Right renal cortex interstitium (tissue), 3 donors: ENCODE data around the gene SEC14L1. TPM values are rescaled to one million over a fixed set of nuclear protein-coding genes. Genes with fewer than 3 reads are reported as not detected.
A peak's percentile ranks its signal among the peaks of the same experiment; 100 is the strongest.
"Not testable (repeated sequence)": the region's sequence is repeated elsewhere in the genome, so short reads cannot be mapped to it uniquely, and the experiment has no call there.

Experiments used
- DNase-seq, 3 donors: peaks; one replicate each; pipeline ENCODE4 v3.0.0-alpha.2; 2013; ENCODE audit warnings: low read depth in 3 of 3, low spot score in 2 of 3
- polyA plus RNA-seq, 3 donors: library from polyadenylated mRNA; unstranded; fragments of 120-200 nt; gene quantifications; one replicate each; pipeline ENCODE4 v1.2.1, GENCODE V29; 2013; ENCODE audit not compliant: insufficient read length in 3 of 3

The SEC14L1 gene
- 100 to 1,000 TPM in 1 of 3 donors, 10 to 100 TPM in 2; 92.5 to 101 (median 97.3) TPM for polyA plus RNA-seq

DNA sequence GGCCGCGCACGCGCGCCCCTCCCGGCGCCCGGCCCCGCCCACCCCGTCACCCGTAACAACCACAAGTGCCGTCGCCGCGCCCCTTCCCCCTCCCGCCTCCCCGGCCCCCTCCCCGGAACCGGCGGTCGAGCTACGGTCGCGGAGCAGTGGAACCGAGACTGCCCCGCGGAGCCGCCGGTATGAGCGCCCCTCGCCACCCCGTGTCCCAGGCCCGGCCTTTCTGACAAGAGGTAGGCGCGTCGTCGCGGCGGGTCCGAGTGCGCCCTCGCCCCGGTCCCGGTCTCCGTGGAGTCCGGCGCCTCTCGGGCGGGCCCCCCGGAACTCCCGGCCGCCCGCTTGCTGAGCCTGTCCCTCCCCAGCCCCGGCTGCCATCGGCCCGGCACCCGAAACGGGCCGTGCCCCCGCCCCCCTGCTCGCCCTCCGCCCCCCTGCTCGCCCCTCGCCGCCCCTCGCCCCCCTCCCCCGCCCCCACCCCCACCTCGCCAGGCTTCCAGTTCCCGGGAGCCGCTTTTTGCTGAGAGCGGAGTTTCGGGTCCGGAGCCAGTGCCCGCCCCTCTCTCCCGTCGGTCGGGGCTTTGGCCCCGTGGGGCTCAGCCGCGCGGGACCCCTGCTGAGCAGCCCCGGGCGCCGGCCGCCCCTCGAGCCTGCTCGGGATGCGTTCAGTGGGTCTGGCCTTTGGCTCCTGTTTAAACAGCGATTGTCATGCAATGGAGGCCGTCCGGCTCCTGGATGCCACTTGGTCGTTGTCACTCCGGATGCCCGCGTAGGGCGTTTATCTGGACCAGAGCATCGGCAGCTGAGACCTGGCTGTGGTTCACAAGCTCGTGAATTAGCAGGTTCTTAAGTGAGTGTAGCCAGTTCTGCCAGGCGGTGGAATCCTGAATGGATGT, at the start of gene SEC14L1:
TSS of gene SEC14L1 (plus strand) at position 92 of the 890 bp plus-strand sequence. CDS start 2,628 bp downstream, outside the sequence.
- no peak for DNase-seq

GRCh38 chr17:77092025-77092424, 48.7 kb upstream of the SEC14L1 start:
- DNase-seq: no peak

GRCh38 chr17:77095461-77095860, 45.3 kb upstream of the SEC14L1 start:
- no peak for DNase-seq

- no peak for DNase-seq
Observed at GRCh38 chr17:77096570-77097214, 44.1 kb upstream of the SEC14L1 start.

GRCh38 chr17:77097631-77098180, 43.1 kb upstream of the SEC14L1 start:
- no peak for DNase-seq

GRCh38 chr17:77098884-77099545, 41.8 kb upstream of the SEC14L1 start:
- DNase-seq: no peak

DNA sequence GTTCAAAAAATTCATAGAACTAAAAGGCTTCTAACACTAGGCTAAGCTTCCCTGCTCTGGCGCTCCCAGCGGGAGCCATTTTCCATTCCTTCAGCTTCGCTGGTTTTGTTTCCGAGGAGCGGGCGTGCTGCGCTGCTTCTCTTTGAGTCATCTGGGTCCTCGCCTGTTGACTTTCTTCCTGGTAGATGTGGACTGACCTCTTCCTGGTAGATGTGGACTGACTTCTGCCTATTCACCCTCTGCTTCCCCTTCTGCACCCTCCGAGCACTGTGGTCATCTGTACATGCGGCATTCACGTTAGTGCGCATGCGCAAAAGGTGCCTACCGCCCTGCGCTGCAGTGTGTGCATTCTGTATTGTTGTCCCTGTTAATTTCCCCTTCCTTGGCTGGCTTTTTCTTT, 40.8 kb upstream of the SEC14L1 start:
- DNase-seq: no peak

DNA sequence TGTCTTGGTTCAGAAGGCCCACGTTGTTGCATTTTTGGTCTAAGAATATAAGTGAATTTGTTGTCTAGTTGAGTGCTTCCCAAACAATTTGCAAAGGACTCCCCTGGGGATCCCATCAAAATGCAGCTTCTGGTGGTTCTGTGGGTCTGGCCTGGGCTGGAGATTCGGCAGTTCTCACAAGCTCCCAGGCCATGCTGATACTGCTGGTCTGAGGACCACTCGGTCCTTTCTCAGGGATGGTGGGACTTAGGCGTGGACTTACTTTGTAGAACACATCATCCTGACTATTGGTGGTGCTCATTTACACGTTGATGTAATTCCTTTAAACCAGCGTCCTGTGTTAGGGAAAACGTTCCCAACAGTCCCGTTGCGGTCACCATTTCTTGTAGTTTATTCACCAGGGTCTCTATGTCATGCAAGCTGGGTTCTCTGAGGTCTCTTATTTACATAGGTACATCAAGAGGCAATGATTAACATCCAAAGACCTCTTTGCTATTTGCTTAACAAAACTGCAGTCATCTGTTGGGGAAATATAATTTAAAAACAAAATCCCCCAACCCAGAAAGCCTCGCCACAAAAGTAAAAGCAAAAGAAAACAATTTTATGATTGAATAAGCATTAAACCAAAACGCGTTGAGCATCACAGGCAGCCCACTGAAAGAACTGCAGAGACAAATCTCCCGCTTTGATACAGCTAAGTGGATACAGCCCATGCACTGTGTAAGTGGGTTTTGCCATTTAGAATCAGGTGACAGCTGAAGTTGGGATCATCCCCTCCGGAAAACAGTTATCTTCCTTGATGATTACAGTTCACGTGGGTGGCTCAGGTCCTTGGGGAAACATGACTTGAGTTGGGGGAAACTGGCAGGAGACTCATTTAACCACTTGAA, 39.0 kb upstream of the SEC14L1 start:
- DNase-seq: no peak

- DNase-seq: not testable (repeated sequence)
Observed at GRCh38 chr17:77102411-77103134, 38.2 kb upstream of the SEC14L1 start.

DNA sequence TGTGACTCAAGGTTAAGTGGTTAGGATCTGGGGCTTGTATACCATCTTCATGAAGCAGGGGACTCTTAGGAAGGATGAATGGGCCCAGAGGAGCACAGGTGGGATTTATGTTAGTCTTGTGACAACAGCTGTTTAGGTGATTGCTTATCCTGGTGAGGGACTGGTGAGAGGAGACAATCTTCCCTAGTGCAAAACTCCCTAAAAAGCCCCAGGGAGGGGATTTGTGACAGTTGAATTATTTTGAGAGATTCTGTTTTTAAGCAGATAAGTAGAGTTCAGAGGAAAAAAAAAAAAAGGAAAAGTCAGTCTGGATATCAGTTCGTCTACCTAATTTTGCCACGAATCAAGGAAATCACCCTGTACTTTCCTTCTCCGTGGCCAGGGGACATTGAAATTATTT, 35.1 kb upstream of the SEC14L1 start:
- DNase-seq: no peak

GRCh38 chr17:77106874-77107358, 33.9 kb upstream of the SEC14L1 start:
- no peak for DNase-seq

- DNase-seq: no peak
Observed at GRCh38 chr17:77107506-77108433, 33.0 kb upstream of the SEC14L1 start.

DNA sequence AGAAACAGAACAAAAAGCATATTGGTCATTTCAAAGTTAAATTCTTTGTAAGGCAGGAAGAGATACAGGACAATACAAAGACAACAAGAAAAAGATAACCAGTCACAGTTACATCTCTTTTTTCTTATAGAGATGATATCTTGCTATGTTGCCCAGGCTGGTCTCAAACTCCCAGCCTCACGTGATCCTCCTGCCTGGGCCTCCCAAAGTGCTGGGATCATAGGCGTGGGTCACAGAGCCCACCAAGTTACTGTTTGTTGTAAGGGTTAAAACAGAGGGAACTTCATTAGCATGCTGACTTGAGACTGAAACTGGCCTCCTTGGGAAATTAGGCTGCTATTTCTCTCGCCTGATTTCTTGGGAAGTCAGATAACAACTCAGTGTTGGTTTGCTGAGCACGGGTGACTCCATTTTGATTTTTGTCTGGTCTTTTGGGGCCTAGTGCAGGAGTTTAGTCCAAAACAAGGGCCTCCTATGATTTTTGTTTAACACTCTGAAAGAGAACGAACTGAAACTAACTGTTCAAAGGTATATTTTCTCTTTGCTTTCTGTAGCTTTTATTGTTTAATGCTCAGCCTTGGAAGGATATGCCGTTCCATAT, 31.5 kb upstream of the SEC14L1 start:
- DNase-seq: no peak

GRCh38 chr17:77109764-77110359, 30.9 kb upstream of the SEC14L1 start:
- peak in 2 of 3 donors; percentile 73 to 80 for DNase-seq

GRCh38 chr17:77111165-77111933, 29.4 kb upstream of the SEC14L1 start:
- DNase-seq: not testable (repeated sequence)

DNA sequence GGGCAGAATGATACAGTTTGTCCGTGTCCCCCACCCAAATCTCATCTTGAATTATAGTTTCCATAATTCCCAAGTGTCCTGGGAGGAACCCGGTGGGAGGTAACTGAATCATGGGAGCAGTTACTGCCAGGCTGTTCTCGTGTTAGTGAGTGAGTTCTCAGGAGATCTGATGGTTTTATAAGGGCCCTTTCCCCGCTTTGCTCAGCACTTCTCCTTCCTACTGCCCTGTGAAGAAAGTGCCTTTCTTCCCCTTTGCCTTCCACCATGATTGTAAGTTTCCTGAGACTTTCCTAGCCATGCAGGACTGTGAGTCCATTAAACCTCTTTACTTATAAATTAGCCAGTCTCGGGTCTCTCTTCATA, 28.9 kb upstream of the SEC14L1 start:
- DNase-seq: no peak

DNA sequence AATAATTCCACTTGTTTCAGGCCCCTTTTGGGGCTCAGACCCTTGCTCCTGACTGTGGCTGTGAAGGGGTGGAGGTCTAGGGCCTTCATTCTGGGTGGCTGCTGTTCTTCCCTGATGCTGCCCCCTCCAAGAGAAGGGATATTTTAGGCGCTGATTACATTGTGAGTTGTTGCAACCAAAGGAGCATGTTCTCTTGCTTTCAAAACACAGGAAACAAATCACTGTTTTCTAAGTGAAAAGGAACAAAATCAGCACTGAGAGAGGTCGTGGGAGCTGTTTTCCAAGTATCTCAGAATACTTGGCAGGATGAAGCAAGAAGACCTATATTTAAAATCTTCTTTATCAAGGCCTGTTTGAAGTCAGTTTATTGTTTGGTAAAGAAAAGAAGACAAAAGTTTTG, 25.3 kb upstream of the SEC14L1 start:
- no peak for DNase-seq
